PFSK-1 (cell line): ENCODE data around the gene TBCB.

Experiments used
- FOXP2 ChIP-seq: optimal IDR thresholded peaks from 2 replicates; pipeline ENCODE3; 2011; ENCODE audit warnings: borderline replicate concordance, control low read depth, inconsistent platforms; ENCODE audit not compliant: insufficient read depth; ENCODE audit errors: extremely low read length, extremely low read depth
- POLR2AphosphoS5 ChIP-seq: IDR thresholded peaks from 2 replicates; pipeline ENCODE4 v1.6.1; 2012; ENCODE audit warnings: low read depth, mild to moderate bottlenecking, control low read depth, low read length, moderate library complexity
- SIN3A ChIP-seq: IDR thresholded peaks from 2 replicates; pipeline ENCODE4 v1.6.1; 2012; ENCODE audit warnings: mild to moderate bottlenecking, low read length, moderate library complexity, borderline replicate concordance; ENCODE audit not compliant: insufficient read depth
- TAF1 ChIP-seq: IDR thresholded peaks from 2 replicates; pipeline ENCODE4 v1.6.1; 2012; ENCODE audit warnings: low read length, control low read depth, borderline replicate concordance; ENCODE audit not compliant: insufficient read depth
- TF ChIP-seq, protein P1 (sequence below), 2 experiments: IDR thresholded peaks; 2 replicates each; pipeline versions ENCODE4 v1.6.1 to v1.8.0; 2011 to 2012; ENCODE audit warnings: low read depth in 2 of 2, low read length in 2 of 2, control low read depth in 1 of 2, inconsistent platforms in 1 of 2, mild to moderate bottlenecking in 1 of 2, moderate library complexity in 1 of 2; ENCODE audit not compliant: insufficient read depth in 1 of 2

TBCB gene

DNA sequence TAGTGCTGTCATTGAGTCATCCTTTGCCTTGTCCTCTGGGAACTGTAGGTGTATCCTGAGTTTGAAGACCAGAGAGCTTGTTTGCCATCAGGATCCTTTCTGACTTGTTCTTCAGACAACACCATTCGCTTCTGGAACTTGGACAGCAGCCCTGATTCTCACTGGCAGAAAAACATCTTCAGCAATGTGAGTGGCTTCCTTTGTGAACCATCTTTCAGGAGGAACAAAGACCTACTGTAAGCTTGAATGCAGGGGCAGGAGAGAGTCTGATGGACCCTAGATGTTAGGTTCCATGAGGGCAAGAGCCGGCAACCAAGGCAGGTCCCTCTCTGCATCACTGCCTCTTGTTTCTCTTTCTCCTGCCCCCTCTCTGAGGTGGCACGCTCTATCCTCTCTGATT is 33.9 kb upstream of the TBCB start:
- TF ChIP-seq FOXP2 = no peak

DNA sequence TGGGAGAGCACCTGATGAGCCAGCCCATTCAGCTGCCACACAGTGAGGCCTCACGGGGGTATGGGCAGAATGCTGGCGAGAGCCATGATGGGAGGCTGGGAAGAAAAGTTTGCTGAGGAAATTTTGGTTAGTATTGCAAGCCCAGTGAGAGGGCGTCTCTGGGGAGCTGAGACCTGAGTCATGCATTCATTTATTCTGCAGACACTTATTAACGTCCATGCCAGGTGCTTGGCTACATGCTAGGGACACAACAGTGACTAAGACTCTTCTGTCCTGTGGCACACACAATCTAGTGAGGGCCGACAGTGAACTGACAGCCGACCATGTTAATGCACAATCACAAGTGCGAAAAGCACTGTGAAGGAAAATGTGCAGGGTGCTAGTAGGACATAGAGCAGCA is 33.4 kb upstream of the TBCB start:
- TF ChIP-seq, protein P1, sequence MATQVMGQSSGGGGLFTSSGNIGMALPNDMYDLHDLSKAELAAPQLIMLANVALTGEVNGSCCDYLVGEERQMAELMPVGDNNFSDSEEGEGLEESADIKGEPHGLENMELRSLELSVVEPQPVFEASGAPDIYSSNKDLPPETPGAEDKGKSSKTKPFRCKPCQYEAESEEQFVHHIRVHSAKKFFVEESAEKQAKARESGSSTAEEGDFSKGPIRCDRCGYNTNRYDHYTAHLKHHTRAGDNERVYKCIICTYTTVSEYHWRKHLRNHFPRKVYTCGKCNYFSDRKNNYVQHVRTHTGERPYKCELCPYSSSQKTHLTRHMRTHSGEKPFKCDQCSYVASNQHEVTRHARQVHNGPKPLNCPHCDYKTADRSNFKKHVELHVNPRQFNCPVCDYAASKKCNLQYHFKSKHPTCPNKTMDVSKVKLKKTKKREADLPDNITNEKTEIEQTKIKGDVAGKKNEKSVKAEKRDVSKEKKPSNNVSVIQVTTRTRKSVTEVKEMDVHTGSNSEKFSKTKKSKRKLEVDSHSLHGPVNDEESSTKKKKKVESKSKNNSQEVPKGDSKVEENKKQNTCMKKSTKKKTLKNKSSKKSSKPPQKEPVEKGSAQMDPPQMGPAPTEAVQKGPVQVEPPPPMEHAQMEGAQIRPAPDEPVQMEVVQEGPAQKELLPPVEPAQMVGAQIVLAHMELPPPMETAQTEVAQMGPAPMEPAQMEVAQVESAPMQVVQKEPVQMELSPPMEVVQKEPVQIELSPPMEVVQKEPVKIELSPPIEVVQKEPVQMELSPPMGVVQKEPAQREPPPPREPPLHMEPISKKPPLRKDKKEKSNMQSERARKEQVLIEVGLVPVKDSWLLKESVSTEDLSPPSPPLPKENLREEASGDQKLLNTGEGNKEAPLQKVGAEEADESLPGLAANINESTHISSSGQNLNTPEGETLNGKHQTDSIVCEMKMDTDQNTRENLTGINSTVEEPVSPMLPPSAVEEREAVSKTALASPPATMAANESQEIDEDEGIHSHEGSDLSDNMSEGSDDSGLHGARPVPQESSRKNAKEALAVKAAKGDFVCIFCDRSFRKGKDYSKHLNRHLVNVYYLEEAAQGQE (IDR thresholded peaks at IDR 0.05; ENCODE audit: insufficient read depth in 1 of 2, low read depth in 2 of 2, low read length in 2 of 2) = no peak
- TF ChIP-seq FOXP2 (no peak), SIN3A (no peak), POLR2AphosphoS5 (no peak), TAF1 (no peak)

DNA sequence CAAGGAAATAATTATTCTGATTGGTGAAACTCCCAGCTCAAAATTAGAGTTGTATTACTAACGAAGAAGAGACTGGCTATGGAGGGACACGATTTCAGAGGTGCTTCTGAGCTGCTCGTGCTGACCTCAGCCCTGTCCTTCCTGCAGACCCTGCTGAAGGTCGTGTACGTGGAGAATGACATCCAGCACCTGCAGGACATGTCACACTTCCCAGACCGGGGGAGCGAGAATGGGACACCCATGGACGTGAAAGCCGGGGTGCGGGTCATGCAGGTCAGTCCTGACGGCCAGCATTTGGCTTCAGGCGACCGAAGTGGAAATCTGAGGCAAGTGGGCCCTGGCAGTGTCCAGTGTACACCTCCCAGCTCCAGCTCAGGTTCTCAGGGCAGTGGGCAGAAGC is 32.4 kb upstream of the TBCB start:
- TF ChIP-seq TAF1 (no peak), FOXP2 (no peak), POLR2AphosphoS5 (no peak), SIN3A (no peak)
- TF ChIP-seq, protein P1 (IDR thresholded peaks at IDR 0.05; ENCODE audit: insufficient read depth in 1 of 2, low read depth in 2 of 2, low read length in 2 of 2) = no peak

DNA sequence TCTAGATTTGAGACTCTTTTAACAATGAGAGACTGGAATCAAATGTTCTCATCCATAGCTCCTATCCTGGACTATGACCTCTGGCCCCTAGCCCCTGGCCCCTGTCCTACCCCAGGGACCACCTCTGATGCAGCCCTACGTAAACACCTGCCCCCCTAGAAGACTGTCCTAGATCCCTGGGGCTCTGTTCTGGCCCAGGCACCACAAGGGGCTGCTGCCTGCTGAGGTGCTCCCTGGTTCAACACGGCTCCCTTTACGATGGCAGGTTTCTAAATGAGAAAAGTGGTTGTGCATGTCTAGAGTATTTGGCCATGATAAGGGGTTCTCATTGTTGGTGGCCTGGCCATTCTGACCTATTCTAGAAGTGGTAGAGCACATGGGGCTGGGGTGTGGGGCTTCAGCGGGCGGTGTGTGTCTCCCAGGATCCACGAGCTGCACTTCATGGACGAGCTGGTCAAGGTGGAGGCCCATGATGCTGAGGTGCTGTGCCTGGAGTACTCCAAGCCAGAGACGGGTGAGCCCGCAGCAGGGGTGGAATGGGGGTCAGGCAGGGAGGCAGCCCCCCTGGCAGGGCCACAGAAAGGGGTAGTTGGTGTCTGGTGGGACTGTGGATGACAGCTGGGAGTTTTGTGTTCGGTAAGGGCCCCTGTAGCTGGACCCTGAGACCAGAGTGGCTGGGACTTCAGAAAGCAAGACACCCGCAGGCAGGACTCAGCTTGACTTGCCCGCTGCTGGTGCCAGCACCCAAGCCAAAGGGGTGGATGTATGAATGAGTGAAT is 30.8 kb upstream of the TBCB start:
- no peak for TF ChIP-seq POLR2AphosphoS5
- no peak for TF ChIP-seq SIN3A
- TF ChIP-seq FOXP2 = no peak
- TF ChIP-seq TAF1 = no peak
- TF ChIP-seq, protein P1 (IDR thresholded peaks at IDR 0.05; ENCODE audit: insufficient read depth in 1 of 2, low read depth in 2 of 2, low read length in 2 of 2) = no peak

DNA sequence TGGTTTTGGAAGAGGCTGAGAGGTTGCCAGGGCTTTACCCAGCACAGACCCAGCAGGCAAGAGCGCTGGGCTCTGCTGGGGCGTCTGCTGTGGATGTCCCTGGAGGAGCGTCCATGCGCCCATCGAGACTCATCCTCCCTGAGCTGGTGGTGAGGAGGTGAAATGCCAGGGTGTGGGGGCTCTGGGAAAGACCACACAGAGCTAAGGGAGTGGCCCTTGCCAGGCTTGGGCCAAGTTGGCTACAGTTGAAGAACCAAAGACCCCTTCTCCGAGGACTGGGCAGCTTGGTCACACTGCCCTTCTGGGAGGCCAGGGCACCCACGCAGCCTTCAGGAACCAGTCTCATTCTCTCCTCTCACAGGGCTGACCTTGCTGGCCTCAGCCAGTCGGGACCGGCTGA is 28.9 kb upstream of the TBCB start:
- TF ChIP-seq TAF1 = no peak
- no peak for TF ChIP-seq POLR2AphosphoS5
- TF ChIP-seq SIN3A = no peak
- no peak for TF ChIP-seq FOXP2
- TF ChIP-seq, protein P1 (IDR thresholded peaks at IDR 0.05; ENCODE audit: insufficient read depth in 1 of 2, low read depth in 2 of 2, low read length in 2 of 2) = no peak
